ENCODE results near the gene KCNN3. TPM values are rescaled to one million over a fixed set of nuclear protein-coding genes. Genes with fewer than 3 reads are reported as not detected.

The KCNN3 gene
- total RNA-seq, 1 experiment from 2014 or later: 0.72 TPM

GRCh38 chr1:154861607-154862094 lies 8.4 kb downstream of the KCNN3 start:
- peak; percentile 80 for DNase-seq (ENCODE audit: low read depth)

DNA sequence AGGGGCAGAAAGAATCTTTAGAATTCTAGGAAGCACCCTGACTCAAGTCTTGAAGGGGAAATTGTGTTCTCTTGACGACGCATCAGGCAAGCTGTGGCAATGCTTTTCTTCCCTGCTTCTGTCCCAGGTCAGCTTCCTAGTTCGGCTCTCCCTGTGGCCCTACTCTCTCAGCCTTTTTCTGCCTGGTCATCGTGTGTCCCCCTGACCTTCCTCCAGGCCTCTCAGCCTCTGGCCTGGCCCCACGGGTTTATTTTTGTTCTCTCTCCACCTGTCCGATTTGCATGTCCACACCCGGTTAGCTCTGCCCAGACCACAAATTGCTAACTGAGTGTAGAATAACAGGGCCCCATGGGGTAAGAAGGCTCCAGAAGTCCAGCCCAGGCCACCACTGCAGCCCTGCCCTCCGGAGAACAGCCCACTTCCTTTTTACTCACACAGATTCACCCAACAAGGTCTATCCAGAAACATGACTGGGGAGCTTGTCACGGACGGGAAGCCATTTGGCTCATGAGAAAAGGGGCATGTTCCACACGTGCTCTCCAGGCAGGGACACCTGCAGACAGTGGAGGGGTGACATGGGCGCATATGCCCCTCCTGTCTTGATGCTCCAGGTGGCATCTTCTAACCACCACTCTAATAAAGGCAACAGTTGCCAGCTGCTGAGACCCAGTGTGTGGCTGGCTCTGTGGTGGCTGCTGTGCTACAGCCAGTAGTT lies 9.8 kb downstream of the KCNN3 start:
- DNase-seq (ENCODE audit: low read depth): peak; percentile 40

GRCh38 chr1:154859786-154860155 lies 10.3 kb downstream of the KCNN3 start:
- no peak for DNase-seq (ENCODE audit: low read depth)

DNA sequence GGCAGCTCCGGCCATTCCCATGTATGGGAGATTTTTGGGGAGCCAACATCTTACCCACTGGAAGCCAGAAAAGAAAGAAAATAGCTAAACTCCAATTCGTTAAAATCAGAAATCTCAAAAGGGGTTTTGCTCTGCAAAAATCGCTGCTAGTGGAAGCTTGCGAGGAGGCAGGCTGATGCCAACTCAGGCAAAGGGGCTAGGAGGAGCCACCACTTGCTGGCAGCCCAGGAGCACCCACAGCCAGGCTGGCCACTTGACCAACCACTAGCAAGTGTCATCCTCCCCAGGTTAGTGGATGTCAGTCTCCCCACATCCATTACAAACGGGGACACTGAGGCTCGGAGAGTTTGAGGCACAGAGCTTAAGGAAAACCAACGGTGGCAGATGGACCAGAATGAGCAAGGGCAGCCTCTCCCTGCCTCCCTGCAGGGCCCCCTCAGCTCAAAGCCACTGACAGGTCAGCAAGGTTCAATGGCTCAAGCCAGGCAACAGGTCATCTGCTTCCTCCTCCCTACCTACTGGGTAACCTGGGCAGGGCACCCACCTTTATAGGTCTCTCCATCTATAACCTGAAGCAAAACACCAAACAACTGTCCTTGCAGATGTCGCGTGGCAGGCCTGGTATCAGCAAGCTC lies 10.8 kb downstream of the KCNN3 start:
- no peak for DNase-seq (ENCODE audit: low read depth)

DNA sequence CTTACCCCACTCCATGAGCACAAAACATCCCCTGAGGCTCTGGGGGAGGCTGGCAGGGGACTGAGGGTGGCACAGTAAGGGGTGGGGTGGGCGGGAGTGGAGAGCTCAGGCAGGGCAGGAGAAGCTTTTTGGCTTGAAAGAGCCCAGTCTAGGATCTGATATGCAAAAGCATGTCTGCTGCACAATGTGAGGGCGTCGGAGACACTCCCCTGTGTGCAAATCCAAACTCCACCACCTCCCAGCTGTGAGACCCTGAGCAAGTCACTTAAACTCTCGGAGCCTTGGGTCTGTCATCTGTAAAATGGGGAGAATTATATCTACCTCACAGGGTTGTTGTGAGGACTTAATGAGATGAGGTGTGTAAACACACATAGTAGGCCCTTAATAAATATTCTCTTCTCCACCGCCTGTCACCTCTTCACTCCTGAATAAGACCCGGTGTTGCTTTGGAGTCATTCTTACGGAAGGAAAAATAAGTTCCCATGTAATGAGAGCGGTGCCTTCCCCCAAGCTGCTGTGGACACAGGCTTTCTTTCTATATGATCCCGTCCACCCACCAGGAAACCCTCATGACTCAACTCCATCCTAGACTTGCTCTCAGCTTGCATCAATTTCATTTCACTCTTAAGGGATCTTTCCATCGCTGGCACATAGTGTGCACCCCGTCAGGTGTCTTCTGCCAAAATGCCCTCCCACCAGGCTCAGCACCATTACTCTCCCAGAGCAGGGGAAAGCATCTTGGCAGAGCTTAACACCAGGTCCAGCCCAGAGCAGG lies 12.5 kb downstream of the KCNN3 start:
- no peak for DNase-seq (ENCODE audit: low read depth)

- no peak for DNase-seq (ENCODE audit: low read depth)
Measured at GRCh38 chr1:154857022-154857421, 13.1 kb downstream of the KCNN3 start.

DNA sequence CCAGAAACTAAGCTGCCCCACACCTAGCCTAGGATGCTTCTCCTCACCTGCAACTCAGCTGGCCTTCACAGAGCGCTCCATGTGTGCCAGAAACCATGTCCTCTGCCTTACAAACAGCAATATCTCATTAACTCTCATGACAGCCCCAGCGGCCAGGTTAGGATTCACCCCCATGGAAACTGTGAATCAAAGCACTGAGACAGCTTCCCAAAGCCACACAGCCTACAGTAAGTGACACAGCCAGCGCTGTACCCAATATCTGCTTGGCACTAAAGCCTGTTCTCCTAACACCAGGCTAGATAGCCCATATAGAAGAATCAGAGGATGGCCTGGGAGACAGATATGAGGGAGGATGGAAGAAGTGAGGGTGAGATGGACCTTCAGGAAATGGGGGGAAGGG lies 13.5 kb downstream of the KCNN3 start:
- DNase-seq (ENCODE audit: low read depth): no peak

GRCh38 chr1:154856049-154856448 lies 14.0 kb downstream of the KCNN3 start:
- no peak for DNase-seq (ENCODE audit: low read depth)

DNA sequence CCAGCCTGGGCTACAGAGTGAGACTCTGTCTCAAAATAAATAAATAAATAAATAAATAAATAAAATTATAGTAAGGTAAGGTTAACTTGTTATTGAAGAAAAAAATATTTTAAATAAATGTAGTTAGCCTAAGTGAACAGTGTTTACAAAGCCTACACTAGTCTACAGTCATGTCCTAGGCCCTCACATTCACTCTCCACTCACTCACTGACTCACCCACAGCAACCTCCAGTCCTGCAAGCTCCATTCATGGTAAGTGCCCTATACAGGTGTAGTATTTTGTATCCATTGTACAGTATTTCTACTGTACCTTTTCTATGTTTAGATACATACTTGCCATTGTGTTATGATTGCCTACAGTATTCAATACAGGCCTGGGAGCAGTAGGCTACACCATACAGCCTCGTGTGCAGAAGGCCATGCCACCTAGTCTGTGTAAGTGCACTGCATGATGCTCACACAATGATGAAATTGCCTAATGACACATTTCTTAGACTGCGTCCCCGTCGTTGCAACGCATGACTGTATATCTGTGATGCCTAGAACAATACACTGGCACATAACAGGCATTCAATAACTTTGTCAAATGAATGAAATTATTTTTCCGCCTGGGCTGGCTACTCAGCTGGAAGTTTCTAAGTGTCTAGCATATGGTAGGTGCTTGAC lies 14.8 kb downstream of the KCNN3 start:
- no peak for DNase-seq (ENCODE audit: low read depth)

- DNase-seq (ENCODE audit: low read depth): no peak
Measured at GRCh38 chr1:154852845-154853244, 17.2 kb downstream of the KCNN3 start.

DNA sequence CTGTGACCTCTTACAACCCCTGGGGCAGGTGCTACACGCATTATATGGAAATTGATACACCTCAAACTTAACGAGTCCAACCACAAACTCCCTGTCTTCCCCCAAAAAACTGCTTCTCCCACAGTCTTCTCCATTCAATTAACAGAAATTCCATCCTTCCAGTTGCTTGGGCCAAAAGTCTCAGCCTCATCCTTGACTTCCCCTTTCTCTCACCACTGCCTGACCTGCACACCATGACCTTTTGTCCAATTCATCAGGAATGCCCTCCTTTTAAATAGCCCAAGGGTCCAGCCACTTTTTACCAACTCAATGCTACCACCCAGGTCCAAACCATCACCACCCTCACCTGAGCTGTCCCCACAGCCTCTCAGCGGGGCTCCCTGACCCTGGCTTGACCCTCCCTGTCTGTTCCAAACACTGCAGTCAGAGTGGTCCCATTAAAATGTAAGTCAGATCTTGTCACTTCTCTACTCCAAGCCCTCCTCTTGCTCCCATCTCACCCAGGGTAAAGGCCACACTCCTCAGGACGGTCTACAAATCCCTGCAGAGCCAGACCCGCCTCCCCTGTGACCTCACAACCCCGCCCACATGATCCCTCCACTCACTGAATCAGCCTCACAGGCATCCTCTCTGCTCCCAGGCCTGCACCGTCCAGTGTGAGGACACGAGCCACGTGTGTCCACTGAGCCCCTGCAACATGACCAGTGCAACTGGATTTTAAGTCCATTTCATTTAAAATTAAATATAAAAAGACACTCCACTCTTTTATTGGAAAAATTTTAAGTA lies 18.5 kb downstream of the KCNN3 start:
- DNase-seq (ENCODE audit: low read depth): no peak

- DNase-seq (ENCODE audit: low read depth): no peak
Measured at GRCh38 chr1:154849645-154850131, 20.4 kb downstream of the KCNN3 start.

- DNase-seq (ENCODE audit: low read depth): no peak
Measured at GRCh38 chr1:154848983-154849382, 21.1 kb downstream of the KCNN3 start.

DNA sequence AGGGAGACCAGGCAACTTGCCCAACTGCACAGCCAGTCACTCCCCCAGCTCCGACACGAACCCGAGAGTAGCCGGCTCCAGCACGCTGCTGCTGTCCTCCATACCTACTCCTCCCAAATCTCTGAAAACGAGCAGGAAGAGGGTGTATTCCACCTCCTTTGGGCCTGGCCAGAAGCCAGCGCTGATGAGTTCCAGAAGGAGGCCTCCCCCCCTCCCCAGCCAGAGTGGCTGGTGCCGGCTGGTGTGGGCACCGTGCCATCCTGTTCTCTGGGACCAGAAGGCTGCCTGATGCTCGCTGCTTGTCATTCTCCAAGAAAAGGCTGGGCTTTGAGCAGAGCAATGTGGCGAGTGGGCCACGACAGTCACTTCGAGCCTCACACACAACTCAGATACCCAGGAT lies 22.2 kb downstream of the KCNN3 start:
- no peak for DNase-seq (ENCODE audit: low read depth)

GRCh38 chr1:154846565-154847442 lies 23.3 kb downstream of the KCNN3 start:
- DNase-seq (ENCODE audit: low read depth): no peak

- DNase-seq (ENCODE audit: low read depth): no peak
Measured at GRCh38 chr1:154845879-154846278, 24.2 kb downstream of the KCNN3 start.

DNA sequence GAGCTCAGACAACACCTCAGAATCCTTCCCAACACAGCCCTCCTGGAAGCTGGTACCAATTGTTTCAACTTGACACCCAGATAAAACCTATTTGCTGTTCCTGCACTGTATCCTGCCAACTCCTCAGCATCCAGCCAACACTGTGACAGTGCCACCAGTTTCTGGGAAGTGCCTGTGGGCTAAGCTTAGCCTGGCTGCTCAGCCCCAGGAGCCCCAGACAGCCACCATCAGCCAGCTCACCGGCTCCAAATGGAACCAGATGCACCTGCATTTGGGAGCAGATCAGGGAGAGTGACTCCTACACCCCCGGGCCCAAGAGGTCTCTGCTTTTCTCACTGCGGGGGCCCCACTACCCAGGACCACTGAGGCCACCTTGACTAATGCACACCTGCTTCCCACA lies 24.9 kb downstream of the KCNN3 start:
- DNase-seq (ENCODE audit: low read depth): no peak

GRCh38 chr1:154844297-154844681 lies 25.8 kb downstream of the KCNN3 start:
- DNase-seq (ENCODE audit: low read depth): no peak

- no peak for DNase-seq (ENCODE audit: low read depth)
Measured at GRCh38 chr1:154843636-154844296, 26.3 kb downstream of the KCNN3 start.

GRCh38 chr1:154842635-154843034 lies 27.4 kb downstream of the KCNN3 start:
- no peak for DNase-seq (ENCODE audit: low read depth)

Measured in RPMI7951 (cell line).